Renal cortex interstitium (tissue), 11 donors: ENCODE measurements around the gene CIITA. TPM values are rescaled to one million over a fixed set of nuclear protein-coding genes. Genes with fewer than 3 reads are reported as not detected.

ENCODE experiments used
- DNase-seq, 11 donors: peaks; one replicate each; pipeline ENCODE4 v3.0.0-alpha.2; 2013; ENCODE audit warnings: low read depth in 9 of 11, low spot score in 4 of 11; ENCODE audit errors: extremely low read depth in 1 of 11
- polyA plus RNA-seq, 3 donors: library from polyadenylated mRNA; unstranded; fragments of 120-200 nt; gene quantifications; one replicate each; pipeline ENCODE4 v1.2.1, GENCODE V29; 2013; ENCODE audit not compliant: insufficient read length in 3 of 3

CIITA gene
- polyA plus RNA-seq, 3 donors, result 4.8 to 10.7 (median 5.0) TPM

DNA sequence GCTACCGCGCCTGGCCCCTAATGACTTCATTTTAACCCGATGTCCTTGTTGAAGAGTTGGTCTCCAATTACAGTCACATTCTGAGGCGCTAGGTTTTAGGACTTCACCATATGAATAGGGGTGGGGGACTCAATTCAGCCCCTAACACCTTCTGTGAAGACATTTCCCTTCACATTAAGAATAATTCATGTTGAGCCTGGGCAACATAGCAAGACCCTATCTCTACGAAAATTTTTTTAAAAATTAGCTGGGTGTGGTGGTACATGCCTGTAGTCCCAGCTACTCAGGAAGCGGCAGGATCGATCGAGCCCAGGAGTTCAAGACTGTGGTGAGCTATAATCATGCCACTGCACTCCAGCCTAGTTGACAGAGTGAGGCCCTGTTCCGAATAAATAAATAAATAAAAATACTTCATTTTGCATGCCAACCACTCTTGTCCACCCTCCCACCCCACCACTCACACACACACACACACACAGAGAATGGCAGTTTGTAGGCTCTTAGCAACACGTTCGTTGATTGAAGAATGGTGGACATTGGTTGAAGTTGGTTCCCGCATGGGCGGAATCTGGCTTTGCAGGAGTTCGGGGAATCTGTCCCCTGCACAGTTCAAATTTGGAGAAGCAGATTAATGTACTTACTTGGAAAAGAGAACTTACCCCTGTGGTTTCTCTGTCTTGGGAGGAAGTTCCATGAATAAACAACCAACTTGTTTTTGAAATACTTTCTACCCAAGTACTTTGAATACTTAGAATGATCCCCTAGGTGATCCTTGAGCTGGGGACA lies 30.6 kb upstream of the CIITA start:
- DNase-seq, result no peak

DNA sequence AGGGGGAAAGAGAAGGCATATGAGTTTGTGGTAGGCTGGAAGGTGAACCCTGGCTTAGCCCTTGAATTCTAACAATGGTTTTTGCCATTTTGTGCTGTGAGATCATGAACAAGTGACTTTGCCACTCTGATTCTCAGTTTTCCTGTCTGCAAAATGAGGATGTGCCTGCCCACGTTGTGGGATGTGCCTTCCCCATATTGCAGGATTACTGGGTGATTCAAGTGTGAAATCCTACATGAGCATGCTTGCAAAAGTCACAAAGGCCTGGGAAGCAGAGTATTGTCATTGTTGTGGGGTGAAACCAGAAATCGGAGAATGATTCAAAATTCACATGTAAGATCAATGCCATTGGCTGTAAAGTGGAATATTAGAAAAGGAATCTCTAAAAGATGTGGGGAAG lies 29.8 kb upstream of the CIITA start:
- DNase-seq, result no peak

GRCh38 chr16:10849736-10850477 lies 27.1 kb upstream of the CIITA start:
- no peak for DNase-seq

- DNase-seq, result no peak
Observed at GRCh38 chr16:10850478-10850850, 26.5 kb upstream of the CIITA start.

GRCh38 chr16:10851512-10851911 lies 25.5 kb upstream of the CIITA start:
- no peak for DNase-seq

- no peak for DNase-seq
Observed at GRCh38 chr16:10852286-10852685, 24.7 kb upstream of the CIITA start.

- no peak for DNase-seq
Observed at GRCh38 chr16:10852948-10853347, 24.1 kb upstream of the CIITA start.

DNA sequence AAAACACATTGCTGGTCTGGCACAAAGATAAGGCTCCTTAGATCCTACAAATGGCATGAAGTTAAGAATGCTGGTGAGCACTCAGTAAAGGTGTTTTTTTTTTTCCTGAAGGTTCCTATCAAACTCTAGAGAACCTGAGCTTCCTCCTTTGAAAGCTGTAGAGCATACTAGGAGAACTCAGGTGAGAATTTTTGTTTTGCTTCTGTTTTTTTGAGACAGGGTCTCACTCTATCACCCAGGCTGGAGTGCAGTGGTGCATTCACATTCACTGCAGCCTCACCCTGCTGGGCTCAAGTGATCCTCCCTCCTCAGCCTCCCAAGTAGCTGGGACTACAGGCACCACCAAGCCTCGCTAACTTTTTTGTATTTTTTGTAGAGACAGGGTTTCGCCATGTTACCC lies 21.0 kb upstream of the CIITA start:
- no peak for DNase-seq

DNA sequence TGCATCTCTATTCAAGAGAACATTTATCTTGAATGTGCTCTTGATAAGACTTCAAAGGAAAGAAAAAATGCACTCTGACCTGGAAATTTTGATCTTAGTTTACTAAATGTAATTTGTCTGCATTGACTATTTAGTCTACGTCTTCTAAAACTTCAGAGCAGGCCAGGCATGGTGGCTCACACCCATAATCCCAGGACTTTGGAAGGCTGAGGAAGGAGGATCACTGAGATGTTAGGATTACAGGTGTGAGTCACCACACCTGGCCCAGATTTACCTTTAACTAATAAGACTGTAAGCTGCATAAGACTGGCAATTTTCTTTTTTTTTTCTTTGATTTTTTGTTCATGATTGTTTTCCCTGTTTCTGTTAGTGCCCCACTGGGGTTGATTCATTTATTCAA lies 18.8 kb upstream of the CIITA start:
- DNase-seq, result no peak

- no peak for DNase-seq
Observed at GRCh38 chr16:10859020-10859419, 18.0 kb upstream of the CIITA start.

DNA sequence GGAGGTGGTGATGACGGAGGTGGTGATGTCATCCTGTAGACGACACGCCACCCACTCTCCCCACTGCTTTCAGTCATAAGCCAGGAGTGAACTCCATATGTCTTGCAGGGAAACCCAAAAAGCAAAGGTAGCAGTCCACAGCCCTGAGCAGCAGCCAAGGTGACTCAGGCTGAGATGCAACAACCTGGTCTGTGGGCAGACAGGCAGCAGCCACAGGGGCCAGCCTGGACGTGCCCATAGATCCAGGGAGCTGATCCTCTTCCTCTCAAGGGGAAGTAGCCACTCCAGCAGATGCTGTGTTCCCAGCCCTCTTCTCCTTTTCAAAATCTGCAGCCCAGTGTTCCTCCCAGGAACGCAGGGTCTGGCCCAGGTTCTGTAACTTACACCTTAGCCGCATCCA lies 17.3 kb upstream of the CIITA start:
- DNase-seq, result no peak

DNA sequence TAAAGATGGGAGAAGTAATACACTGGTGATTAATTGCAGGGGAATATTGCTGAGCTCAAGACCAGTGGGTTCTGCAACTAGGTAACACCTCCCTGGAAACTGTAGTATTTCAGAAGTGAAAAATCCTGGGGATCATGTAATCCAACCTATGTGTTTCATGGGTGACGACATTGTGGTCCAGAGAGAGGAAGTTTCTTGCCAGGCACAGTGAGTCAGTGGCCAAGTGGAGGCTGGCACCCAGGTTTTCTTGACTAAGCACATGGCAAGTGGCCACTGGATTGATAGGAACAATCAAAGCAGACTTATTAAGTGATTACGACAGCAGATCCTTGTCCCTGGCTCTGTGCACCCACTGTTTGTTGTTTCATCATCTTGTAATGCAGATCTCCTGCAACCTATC lies 14.6 kb upstream of the CIITA start:
- DNase-seq, result no peak

- DNase-seq, result no peak
Observed at GRCh38 chr16:10865991-10866966, 10.7 kb upstream of the CIITA start.

GRCh38 chr16:10867199-10867598 lies 9.8 kb upstream of the CIITA start:
- DNase-seq, result no peak

GRCh38 chr16:10868104-10868595 lies 8.9 kb upstream of the CIITA start:
- no peak for DNase-seq

DNA sequence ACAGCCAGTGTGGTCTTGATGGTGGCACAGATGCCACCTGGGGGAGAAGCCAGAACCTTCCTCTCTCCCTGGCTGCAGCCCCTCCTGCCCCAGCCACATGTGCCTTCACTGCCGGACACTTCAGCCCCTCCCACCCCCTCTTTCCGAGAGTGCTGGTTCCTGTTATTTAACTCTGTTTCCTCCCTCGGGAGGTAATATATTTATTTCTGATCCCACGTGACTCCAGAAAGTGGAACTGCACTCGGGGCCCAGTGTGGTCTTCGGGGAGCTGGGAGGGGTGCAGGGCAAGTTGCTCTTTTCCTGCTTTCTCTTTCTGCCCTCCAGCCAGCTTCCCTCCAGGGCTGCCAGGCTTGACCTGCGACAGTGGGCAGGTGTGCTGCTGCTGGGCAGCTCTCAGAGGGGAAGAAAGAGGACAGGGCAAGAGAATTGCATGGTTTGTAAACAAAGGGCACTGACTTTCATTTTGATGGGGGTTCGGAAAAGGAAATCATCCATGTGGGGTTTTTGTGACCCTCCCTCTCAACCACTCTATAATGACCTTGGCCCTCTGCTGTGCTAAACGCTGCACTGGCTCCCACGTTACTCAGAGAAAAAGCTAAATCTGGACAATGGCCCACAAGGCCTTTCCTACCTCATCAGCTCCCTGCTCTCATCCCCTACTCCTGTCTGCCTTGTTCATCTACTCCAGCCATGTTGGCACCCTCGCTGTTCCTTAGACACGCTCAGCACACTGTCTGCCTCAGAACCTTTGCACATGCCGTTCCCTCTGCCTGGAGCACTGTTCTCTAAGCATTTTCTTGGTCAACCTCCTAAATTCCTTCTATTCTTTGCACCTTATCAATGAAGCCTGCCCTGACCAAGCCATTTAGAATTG lies 8.2 kb upstream of the CIITA start:
- DNase-seq, result no peak

DNA sequence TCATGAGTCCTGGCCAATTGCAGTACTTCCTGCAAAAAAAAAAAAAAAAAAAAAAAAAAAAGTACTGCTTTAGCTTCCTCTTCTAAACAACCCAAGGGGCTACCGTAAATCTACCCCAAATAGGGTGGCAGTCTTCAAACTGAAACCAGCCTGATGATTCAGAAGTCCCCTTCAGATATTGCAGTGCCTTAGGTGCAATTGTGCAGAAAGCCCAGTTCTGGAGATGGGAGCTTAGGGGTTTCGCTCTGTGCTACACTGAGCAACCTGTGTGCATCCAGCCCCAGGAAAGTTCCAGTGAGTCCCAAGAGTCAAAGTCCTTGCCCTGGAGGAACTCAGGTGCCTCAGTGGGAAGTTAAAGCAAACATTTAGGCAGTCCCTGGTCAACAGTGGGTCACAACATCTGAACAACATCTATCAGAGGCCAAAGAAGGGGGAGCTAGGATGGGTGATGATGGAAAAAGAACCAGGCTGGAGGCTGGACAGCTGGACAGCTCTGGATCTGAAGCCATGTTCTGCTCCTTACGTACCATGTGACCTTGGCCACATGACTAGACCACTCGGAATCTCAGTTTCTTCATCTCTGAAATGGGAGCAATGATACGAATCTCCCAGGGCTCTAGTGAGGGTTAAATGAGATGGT lies 6.7 kb upstream of the CIITA start:
- no peak for DNase-seq

DNA sequence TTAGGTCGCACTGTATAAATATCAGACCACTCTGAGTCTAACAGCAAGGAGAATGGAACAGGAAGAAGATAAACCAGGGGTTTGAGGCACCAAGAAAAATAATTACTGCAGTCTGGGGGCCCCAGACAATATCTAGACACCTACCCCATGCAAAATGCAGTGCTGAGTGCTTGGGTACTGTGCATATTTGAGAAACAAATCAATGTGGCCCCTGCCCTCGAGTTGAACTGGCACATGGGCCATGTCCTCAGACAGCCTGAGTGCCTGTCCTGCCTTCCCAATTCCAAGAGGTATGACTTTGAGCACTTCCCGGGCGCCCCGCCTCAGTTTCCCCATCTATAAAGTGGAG lies 6.2 kb upstream of the CIITA start:
- no peak for DNase-seq
